Inflammatory macrophage (primary cell): Measurements from ENCODE around the gene OSCAR.
A peak's percentile ranks its signal among the peaks of the same experiment; 100 is the strongest.
"Not testable (repeated sequence)": the region's sequence is repeated elsewhere in the genome, so short reads cannot be mapped to it uniquely, and the experiment has no call there.

Experiments used
- DNase-seq, 2 donors: peaks; one replicate each; pipeline ENCODE4 v3.0.0-alpha.2; 2020 to 2022

The OSCAR gene

DNA sequence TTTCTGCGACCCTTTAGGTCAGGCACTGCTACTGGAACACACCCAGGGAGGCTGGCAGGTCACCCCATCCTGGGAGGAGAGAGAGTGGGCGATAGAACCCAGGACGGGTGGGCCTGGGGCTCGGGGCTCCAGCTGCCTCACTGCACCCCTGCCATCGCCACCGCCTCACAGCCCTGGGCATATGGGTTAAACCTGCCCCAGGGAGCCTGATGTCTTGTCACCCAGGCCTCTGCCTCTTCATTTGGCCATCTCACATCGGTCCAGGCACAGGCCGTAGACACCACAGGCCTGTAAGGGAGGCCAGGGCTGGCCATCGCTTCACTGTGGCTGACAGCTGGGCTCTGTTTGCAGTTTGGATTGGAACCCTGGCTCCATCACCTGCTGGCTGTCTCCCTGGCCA lies 25.1 kb upstream of the OSCAR start:
- DNase-seq = no peak

DNA sequence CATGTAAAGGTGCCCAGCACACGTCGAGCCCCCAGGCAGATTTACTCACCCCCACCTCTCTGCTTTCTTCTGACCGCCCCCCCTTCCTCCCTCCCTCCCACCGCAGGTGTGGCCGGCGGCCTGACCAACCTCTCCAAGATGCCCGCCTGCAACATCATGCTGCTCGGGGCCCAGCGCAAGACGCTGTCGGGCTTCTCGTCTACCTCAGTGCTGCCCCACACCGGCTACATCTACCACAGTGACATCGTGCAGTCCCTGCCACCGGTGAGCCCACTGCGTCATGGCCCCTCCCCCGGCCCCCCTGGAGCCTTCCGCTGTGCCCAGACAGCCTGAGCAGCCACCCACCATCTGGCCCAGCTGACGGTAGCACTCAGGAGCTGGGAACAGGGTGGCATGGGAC lies 23.8 kb upstream of the OSCAR start:
- DNase-seq = no peak

DNA sequence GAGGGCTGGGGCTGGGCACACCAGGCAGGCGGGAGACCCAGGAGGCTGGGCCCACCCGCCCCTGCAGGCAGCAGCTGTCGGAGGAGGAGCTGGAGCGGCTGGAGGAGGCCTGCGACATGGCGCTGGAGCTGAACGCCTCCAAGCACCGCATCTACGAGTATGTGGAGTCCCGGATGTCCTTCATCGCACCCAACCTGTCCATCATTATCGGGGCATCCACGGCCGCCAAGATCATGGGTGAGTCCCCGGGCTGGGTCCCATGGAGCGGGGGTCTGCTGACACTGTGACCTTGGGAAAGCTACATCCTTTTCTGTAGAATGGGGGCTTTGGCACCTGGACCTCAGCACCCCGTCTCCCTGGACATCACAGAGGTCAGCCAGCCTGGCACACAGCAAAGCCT lies 23.1 kb upstream of the OSCAR start:
- no peak for DNase-seq

DNA sequence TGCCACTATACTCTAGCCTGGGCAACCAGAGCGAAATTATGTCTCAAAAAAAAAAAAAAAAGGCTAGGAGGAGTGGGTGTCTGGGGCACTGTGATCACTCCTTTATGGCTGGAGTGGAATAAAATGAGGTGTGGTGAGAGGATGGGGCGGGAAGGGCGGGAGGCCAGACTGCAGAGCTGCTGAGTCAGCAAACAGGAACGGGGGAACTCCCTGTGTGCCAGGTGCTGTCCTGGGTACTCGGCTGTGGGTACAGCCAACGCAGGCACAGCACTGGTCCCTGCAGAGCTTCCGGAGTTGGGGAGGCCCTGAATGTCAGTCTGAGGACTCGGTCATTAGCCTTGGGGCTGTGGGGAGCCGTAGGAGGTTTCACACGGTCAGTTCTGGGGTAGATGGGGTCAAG lies 20.7 kb upstream of the OSCAR start:
- DNase-seq = no peak

DNA sequence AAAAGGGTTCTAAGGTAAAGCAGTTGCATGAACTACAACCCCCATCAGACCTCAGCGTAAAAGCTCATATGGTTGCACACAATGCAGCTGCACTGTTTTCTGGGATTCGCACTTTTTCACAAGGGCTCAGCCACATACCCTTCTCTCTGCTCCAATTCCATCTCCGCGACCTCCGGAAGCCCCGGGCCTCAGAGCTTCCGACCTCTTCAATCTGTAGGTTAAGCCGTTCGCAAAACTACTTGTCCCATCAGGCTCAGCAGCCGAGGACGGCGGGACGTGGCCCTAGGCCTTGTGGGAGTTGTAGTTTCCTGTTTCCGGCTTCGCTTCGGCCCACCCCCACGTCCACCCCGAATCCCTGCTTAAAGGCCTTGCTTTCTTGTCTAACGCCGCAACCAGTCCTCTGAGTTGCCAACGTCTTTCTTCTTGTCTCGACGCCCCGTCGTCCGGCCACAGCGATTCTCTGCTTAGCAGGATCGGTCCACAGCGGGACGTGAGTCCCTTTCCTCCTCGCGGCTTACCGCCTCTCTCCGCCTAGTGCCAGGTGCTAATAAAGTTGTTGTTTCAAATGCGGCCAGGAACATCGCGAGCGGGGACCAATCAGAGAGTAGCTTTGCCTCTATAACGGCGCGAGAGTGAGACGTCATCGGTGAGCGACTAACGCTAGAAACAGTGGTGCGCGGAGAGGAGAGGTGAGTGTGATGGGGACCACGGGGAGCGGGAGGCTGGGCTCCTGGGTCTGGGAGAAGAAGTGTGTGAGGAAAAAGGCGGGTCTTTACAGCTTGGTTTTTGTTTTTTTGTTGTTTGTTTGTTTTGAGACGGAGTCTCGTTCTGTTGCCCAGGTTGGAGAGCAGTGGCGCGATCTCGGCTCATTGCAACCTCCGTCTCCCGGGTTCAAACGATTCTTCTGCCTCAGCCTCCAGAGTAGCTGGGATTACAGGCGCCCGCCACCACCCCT lies 14.8 kb upstream of the OSCAR start, which contains the start of the genes PRPF31 and TFPT:
TSS of gene PRPF31 (plus strand) at position 646 of the 955 bp plus-strand sequence. CDS start 2,525 bp downstream, outside the sequence.
TSS of gene TFPT (minus strand) at position 549 of the 955 bp plus-strand sequence. CDS start at position 161, 388 bp downstream.
- DNase-seq = peak; percentile 98 to 99

DNA sequence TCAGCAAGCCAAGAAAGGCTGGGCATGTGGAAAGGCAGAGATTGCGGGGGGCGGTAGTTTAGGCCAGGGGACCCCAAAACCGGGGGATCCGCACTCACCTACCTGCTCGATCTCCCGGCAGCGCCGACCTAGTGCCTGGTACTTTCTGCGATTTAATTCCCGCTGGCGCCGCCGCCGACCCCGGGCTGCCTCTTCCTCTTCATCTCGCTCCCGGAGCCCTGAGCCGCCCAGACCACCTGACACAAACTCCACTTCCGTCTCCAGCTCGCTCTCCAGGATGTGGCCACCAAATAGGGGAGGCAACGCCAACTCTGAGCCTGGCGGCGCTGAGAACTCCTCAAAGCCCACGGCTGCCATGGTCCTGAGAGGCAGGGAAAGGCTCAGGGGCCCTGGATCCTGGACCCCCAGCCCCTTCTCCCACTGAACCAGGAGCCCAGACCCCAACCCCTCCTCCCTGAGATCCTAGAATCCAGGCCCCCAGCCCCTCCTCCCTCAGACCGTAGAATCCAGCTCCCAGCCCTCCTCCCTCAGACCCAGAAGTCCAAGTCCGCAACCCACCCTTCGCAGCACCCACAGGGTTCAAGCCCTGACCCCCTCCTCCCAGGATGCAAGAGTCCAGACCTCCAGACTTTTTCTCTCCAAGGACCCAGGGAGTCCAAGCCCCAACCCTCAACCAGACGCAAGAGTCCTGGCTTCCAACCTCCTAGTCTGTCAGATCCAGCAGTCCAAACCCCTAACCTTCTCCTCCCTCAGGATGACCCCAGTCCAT lies 13.9 kb upstream of the OSCAR start:
- peak; percentile 67 to 80 for DNase-seq

DNA sequence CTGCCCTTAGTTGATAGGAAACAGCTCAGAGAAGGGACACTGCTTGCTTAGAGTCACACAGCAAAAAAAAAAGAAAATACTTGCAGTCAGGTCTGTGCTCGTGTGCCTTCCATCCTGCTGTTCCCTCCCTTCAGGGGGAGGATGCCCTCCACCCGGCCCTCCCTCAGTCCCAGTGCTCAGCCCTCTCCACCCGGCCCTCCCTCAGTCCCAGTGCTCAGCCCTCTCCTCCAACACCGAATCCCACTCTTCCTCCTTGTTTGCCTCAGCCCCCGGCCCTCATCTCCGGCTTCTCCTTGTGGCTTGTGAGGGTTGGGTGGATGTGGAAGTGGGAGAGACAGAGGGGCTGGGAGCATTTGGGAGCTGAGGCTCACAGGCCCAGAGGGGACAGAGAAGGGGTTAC lies 9.0 kb upstream of the OSCAR start:
- no peak for DNase-seq

DNA sequence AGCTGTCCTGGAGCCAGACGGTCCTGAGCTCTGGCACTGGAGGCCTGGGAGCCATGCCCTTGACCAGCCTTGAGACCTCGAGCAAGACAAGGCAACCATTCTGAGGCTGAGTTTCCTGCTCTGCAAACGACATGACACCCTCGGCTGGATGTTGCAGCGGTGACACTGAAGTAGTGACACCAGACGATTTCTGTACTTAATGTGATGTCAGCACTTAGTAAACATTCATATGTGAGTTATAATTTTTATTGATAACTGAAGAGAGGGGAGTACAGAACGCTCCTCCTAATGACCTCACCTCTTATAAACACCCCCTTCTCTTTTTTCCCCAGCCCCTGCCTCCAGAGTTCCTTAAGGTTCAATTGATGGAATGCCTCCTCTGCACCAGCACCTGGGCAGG lies 7.9 kb upstream of the OSCAR start:
- no peak for DNase-seq

DNA sequence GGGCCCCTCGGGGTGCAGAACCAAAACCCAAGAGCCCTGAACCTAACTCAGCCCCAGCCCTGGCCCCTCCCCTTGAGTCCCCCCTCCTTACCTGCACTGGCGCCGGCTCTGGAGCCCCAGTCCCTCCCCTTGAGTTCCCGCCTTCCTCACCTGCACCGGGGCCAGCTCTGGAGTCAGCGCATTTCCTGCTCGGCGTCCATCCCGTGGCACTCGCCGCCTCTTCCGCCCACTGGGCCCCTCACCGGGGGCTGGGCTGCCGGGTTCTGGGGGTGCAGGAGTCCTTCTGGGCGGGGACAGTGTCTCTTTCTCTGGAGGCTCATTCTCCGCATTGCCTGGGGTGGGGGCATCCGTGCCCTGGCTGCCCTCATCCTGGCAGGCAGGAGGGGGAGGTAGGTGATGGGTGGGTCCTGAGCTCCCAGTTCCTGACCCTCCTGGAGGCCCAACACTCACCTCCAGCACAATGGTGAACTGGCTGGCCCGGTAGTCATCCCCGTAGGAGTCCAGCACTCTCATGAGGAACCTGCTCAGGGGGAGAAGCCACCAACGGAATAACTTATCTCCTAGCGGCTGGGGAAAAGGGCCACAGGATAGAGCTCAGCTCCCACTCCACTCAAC lies 7.4 kb upstream of the OSCAR start:
- no peak for DNase-seq

DNA sequence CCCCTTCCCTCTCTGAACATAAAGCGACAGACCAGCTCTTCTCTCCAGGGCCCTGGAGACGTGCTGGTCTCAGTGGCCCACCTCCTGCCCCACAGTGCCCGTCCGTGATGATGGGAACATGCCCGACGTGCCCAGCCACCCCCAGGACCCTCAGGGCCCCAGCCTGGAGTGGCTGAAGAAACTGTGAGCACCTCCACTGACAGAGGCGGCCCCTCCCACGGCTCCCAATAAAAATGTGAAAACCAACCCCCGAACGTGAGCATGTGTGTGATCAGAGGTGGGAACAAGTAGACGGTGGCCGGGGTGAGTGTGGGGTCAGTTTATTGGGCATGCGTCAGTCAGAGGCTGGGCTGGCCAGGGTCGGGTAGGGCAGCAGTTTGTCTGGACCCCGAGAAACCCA lies 6.1 kb upstream of the OSCAR start:
- no peak for DNase-seq

DNA sequence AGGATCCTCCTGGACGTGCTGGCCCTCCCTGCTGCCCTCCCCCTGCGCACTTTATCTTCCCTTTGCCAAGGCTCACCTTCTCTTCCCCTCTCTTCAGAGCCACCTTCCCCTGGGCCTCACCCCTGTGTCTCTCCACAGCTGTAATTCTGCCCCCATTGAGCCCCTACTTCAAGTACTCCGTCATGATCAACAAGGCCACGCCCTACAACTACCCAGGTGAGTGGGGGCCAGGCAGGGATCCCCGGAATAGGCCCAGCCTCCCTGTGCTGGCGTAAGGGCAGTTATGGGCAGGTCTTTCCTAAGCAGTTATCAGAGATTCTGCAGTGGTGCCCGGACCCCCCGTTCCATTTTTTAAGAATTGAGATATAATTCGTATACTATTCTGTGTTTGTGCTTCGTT lies 5.2 kb upstream of the OSCAR start:
- no peak for DNase-seq

DNA sequence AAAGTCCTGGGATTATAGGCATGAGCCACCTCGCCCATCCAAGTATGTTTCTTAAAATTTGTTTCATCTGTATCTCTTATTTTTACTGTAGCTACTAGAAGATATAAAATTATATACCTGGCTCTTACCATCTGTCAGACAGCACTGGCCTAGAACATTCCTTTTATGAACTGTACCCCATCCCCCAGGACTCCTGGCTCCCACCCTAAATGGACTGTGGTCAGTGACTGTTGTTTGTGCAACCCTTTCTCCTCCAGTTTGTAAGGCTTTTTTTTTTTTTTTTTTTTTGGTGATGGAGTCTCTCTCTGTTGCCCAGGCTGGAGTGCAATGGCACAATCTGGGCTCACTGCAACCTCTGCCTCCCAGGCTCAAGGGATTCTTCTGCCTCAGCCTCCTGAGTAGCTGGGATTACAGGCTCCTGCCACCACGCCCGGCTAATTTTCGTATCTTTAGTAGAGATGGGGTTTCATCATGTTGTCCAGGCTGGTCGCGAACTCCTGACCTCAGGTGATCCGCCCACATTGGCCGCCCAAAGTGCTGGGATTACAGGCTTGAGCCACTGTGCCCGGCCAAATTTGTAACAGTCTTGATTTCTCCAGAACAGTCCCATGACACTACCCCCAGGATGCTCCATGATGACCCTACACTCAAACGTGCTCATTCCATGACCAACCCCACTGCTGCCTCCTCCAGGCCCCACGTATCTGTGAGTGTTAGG lies 4.6 kb upstream of the OSCAR start:
- peak; percentile 24 to 49 for DNase-seq

DNA sequence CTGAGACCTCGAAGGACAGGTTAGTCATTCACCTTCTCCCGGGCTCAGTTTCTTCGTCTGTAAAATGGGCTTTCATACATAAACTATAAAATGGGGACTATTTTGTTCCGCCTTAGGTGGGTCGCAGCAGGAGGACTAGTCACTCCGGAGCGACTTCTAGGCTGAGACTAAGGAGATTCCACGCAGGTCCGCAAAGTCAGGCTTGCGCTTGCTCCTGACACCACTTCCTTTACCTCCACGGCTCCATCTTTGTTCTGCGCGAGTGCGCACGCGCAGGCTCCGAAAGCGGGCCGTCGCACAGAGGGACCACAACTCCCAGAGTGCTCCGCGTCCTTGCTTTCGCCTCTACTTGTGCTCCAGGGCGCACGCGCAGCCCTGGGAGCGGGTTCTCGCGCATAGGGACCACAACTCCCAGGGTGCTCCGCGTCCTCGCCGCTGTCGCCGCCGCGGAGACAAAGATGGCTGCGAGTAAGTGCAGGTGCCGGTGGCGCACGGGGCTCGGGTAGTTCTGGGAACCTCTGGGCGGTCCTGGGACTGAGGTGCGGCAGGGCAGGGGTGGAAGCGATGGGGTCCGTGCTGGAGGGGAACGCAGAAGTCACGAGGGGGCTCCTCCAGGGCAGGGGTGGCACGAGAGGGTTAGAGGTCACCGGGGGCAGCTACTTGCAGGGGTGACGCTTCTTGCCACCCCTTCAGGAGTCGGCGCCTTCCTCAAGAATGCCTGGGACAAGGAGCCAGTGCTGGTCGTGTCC lies 2.0 kb upstream of the OSCAR start, which contains the start of gene NDUFA3:
TSS of gene NDUFA3 (plus strand) at position 435 of the 749 bp plus-strand sequence. CDS start at position 459, 24 bp downstream.
- DNase-seq = peak; percentile 99 to 100

DNA sequence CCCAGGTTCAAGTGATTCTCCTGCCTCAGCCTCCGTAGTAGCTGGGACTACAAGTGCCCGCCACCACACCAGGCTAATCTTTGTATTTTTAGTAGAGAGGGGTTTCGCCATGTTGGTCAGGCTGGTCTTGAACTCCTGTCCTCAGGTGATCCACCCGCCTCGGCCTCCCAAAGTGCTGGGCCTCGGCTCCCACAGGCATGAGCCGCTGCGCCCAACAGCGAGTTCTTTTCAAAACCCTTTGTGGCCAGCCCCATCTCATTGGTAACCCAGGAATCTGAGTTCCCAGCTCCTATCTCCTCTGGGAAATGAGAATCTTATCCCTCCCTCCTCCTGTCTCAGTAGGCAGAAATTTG lies 724 bp downstream of the OSCAR start:
- not testable (repeated sequence) for DNase-seq

DNA sequence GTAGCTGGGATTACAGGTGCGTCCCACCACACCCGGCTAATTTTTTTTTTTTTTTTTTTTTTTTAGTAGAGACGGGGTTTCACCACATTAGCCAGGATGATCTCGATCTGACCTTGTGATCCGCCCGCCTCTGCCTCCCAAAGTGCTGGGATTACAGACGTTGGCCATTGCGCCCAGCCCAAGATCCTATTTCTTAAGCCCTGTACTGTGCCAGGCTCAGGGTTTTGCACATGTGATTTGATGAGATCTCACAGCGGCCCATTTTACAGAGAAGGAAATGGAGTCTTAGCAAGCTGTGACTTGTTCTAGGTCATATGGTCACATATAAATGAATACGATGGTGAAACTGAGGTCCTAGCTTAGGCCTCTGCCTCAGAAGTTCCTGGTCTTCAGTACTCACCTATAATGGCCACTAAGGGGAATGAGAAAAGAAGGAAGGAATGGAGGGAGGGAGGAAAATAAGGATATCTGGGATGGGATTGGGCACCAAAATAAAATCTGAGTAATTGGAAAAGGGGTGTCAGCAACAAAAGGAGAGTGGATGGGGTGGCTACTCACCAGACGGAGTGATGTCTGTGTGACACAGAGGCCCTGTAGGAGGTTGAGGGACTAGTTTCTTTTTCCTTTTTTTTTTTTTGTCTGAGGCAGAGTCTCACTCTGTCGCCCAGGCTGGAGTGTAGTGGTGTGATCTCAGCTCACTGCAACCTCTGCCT lies 1.3 kb downstream of the OSCAR start:
- peak; percentile 74 to 81 for DNase-seq

DNA sequence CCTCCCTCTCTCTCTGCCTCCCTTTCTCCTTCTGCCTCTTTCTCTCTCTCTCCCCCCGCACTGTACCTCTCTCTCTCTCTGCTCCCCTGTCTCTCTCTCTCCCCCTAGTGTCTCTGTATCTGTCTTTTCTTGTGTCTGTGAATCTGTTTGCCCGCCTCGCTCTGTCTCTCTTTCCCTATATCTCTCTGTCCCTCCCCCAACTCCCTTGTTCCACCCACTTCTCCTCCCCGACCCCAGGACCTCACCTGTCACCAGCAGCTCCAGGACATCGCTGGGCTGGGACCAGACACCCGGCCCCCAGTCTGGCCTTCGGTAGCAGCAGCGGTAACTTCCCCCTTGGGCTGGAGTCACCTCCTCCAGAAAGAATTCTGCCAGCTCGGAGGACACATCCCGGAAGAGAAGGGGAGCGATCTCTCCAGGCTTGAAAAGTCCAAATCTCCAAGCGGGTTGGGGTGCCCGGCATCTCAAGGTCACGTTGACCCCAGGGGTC lies 3.9 kb downstream of the OSCAR start:
- peak in 1 of 2 donors; percentile 57 for DNase-seq

DNA sequence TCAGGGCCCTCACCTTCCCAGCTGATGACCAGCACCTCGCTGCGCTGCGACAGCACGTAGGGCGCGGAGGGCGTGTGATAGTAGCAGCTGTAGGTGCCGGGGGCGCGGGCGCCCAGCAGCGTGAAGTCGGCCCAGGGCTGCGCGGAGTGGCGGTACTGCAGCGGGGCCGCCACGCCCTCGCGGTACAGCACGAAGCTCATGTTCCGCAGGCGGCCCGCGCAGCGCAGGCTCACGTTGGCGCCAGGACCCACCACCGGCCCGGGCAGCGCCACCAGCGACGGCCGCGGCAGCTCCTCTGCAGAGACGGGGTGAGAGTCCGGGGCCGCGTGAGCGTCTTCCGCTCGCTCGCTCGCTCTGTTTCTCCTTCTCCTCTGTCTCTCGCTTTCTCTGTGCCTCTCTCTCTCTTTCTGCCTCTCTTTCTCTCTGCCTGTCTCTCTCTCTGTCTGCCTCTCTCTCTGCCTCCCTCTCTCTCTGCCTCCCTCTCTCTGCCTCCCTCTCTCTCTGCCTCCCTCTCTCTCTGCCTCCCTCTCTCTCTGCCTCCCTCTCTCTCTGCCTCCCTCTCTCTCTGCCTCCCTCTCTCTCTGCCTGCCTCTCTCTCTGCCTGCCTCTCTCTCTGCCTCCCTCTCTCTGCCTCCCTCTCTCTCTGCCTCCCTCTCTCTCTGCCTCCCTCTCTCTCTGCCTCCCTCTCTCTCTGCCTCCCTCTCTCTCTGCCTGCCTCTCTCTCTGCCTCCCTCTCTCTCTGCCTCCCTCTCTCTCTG lies 4.6 kb downstream of the OSCAR start:
- peak in 1 of 2 donors; percentile 19 for DNase-seq

DNA sequence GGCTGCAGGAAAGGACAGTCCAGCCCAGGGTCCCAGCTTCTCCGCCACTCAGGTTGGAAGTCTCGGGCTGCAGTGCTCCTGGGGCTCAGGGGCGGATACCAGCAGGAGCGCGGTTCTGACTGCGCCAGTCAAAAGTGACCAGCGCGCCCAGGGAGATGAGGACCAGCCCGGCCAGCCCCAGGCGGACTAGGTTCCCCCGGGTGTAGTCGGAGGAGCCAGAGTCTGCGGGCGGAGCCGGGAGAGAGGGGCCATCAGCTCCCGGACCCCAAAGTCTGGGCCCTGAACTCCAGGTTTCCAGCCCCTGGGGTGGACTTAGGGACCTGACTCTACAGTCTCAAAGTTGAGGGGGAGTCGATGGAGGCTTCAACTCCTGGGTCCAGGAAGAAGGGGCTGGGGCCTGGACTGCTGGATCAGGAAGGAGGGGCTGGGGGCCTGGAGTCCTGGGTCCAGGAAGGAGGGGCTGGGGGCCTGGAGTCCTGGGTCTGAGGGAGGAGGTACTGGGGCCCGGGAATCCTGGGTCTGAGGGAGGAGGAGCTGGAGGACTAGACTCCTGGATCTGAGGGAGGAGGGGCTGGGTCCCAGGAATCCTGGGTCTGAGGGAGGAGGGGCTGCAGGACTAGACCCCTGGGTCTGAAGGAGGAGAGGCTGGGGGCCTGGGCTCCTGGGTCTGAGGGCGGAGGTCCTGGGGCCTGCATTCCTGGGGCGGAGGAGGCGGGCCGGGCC lies 5.3 kb downstream of the OSCAR start:
- no peak for DNase-seq

DNA sequence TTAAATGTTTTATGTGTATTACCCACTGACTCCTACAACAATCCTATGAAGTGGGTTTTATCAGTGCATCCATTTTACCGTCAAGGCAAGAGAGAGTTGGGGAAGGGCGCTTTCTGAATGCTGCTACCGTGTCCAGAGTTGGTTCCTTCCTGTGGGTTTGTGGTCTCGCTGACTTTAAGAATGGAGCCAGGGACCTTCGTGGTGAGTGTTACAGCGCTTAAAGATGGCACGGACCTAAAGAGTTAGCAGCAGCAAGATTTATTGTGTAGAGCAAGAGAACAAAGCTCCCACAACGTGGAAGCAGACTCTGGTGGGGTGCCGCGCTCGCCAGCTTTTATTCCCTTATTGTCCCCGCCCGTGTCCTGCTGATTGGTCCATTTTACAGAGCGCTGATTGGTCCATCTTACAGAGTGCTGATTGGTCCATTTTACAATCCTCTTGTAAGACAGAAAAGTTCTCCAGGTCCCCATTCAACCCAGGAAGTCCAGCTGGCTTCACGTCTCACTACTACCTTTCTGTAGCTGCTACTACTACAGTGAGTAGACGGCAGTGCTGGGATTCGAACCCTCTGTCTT lies 6.1 kb downstream of the OSCAR start:
- DNase-seq = no peak
